Heart right ventricle (tissue), 16 donors: ENCODE measurements around the gene WWOX. TPM values are rescaled to one million over a fixed set of nuclear protein-coding genes. Genes with fewer than 3 reads are reported as not detected.

ENCODE experiments used
- ATAC-seq, 8 donors: fragments of 200-7000 bp; cut with Tn5 transposase; one replicate each; pipeline ENCODE4 v1.9.1; 2020; ENCODE audit warnings: mild to moderate bottlenecking in 8 of 8, moderate library complexity in 8 of 8, moderate number of reproducible peaks in 1 of 8
- DNase-seq, 2 donors: peaks; one replicate each; pipeline ENCODE4 v3.0.0-alpha.2; 2020
- H3K27ac ChIP-seq, 10 donors: fragments of 200-600 bp; sonication (generic) in 2 of 10; one replicate each; pipeline versions ENCODE4 v1.5.0 to v1.8.0; 2020 to 2022; ENCODE audit warnings: mild to moderate bottlenecking in 3 of 10
- H3K27me3 ChIP-seq, 7 donors: fragments of 200-600 bp; one replicate each; pipeline ENCODE4 v1.8.0; 2021 to 2022; ENCODE audit warnings: mild to moderate bottlenecking in 2 of 7
- H3K36me3 ChIP-seq, 9 donors: fragments of 200-600 bp; sonication (generic) in 1 of 9; one replicate each; pipeline versions ENCODE4 v1.5.0 to v1.8.0; 2020 to 2022; ENCODE audit warnings: mild to moderate bottlenecking in 2 of 9
- H3K4me1 ChIP-seq, 9 donors: fragments of 200-600 bp; sonication (generic) in 1 of 9; one replicate each; pipeline versions ENCODE4 v1.5.0 to v1.8.0; 2020 to 2022; ENCODE audit warnings: mild to moderate bottlenecking in 4 of 9
- H3K4me3 ChIP-seq, 10 donors: fragments of 200-600 bp; sonication (generic) in 2 of 10; one replicate each; pipeline versions ENCODE4 v1.5.0 to v1.8.0; 2020 to 2022; ENCODE audit warnings: mild to moderate bottlenecking in 7 of 10, moderate library complexity in 2 of 10
- H3K9me3 ChIP-seq, 11 donors: fragments of 200-600 bp in 10 of 11; sonication (generic) in 2 of 11; one replicate each; pipeline versions ENCODE4 v1.5.0 to v1.8.0; 2013 to 2022; ENCODE audit warnings: mild to moderate bottlenecking in 2 of 11, control low read depth in 1 of 11, moderate library complexity in 1 of 11
- CTCF ChIP-seq, 9 donors: fragments of 200-600 bp; sonication (generic) in 2 of 9; IDR thresholded peaks; one replicate each; pipeline versions ENCODE4 v1.5.0 to v1.8.0; 2021 to 2022; ENCODE audit warnings: antibody characterized with exemption in 9 of 9, mild to moderate bottlenecking in 5 of 9, moderate library complexity in 1 of 9
- WGBS, 2 donors: extraction: QIAGEN DNeasy Blood & Tissue Kit; methylation state at CpG; one replicate each; pipeline ENCODE4 v1.1.7; 2013; ENCODE audit warnings: inconsistent platforms in 1 of 2; 5-methylcytosine and 5-hydroxymethylcytosine counted together
- intact Hi-C, 10 donors: fragments of 100-400 bp; cut with DNase I; formaldehyde crosslinking; loops; one replicate each; pipeline versions ENCODE4 v1.11.1 to v1.14.2; 2022
- polyA plus RNA-seq, 2 donors: library from polyadenylated mRNA; stranded (reverse); fragments of 200-250 nt; gene quantifications; one replicate each; pipeline ENCODE4 v1.2.3, GENCODE V29; 2013
- total RNA-seq, 10 donors: library from RNA; stranded (reverse); fragmentation: NEBNext Ultra II Directional in 3 of 10; extraction: Animal tissue kit (Norgen Biotek cat#: 25700) in 3 of 10; gene quantifications; one replicate each; pipeline versions ENCODE4 v1.2.1 to v1.2.4, GENCODE V29; 2021 to 2023
- donor health status: Arrhythmogenic right ventricular cardiomyopathy.
- donor health status: ischemic (EF 13 %, LVEDD 7.1; RV severe dilation, severe dysfunction).
- donor health status: healthy with polysubstance abuse.
- donor health status: DM: no; HTN: yes; CAD: no.
- donor health status: DM: no; HTN: no; CAD: no.
- donor health status: ischemic (EF 25% LVEDD 6.9; RV normal size, moderate dysfunction).
- donor health status: ischemic (EF 25% LVEDD 5.7; RV mildly dilated, moderate dysfunction).
- donor health status: healthy.
- donor health status: DM: yes; HTN: yes; CAD: no.
- donor health status: Ischemic cardiomyopathy.
- donor health status: ischemic (EF 35%, LVEDD 5.7; RV mildly dilated, moderate dysfunction).
- donor health status: nonischemic (EF 11% LVEDD 7.7; RV severe dilation, severe dysfunction).
- donor health status: DM: yes; HTN: yes; CAD: no.
- donor health status: PGD.
- donor health status: ischemic (EF 29% LVEDD 5.4; RV normal size, mild dysfunction).
- donor health status: nonischemic (EF 23%, LVEDD 6.1; RV moderate dilation, normal function).

The WWOX gene
- total and polyA plus RNA-seq, 12 donors: 4.9 to 15.0 (median 9.9) TPM

DNA sequence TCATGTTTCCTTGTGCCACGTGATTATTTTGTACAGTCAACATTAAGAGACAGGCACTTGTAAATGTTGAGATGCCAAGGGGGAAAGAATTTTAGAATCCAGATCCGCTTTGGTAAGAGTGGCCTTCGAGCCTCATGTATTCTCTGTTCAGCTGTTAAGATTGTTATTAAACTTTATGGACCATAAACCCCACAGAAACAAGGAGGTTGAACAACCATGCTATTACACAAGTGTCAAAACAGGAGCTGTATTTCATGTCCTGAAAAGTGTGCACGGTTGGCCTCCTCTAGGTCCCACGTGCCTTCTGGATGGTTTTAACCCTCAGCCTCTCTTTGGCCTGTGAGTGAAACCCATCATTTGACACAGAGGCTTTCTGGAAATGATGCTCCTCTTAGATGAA is 809.8 kb downstream of the WWOX start:
- intact Hi-C loops: no loop called here
- WGBS, 2 donors: 83 to 84% methylated on average over 5 of the region's 5 CpGs
- DNase-seq (no peak), ATAC-seq (no peak)
- no peaks in the 10 kb centered on the region for H3K36me3 ChIP-seq
- H3K27ac ChIP-seq: no peak overlapping the region
- H3K27me3 ChIP-seq: no peaks in the 10 kb centered on the region
- no peak overlapping the region for H3K4me3 ChIP-seq
- no peaks in the 10 kb centered on the region for H3K4me1 ChIP-seq
- peaks cover 0 to 4% (median 0%) of the 10 kb centered on the region in 11 donors for H3K9me3 ChIP-seq
- TF ChIP-seq CTCF (IDR thresholded peaks at IDR 0.05): no peak

GRCh38 chr16:78915811-78916345 is 816.4 kb downstream of the WWOX start:
- Histone ChIP-seq H3K36me3 (no peaks in the 10 kb centered on the region), H3K27ac (no peak overlapping the region), H3K4me1 (no peaks in the 10 kb centered on the region), H3K4me3 (no peak overlapping the region), H3K27me3 (no peaks in the 10 kb centered on the region), H3K9me3 (peaks cover 0 to 6% (median 0%) of the 10 kb centered on the region in 11 donors)
- ATAC-seq: no peak
- WGBS, 2 donors: 57 to 60% methylated on average over 9 of the region's 9 CpGs
- DNase-seq: no peak
- no peak for TF ChIP-seq CTCF (IDR thresholded peaks at IDR 0.05)
- intact Hi-C loops: no loop called here

GRCh38 chr16:78916928-78917545 is 817.6 kb downstream of the WWOX start:
- Histone ChIP-seq H3K27me3 (no peaks in the 10 kb centered on the region), H3K36me3 (no peaks in the 10 kb centered on the region), H3K4me1 (no peaks in the 10 kb centered on the region), H3K9me3 (peaks cover 0 to 18% (median 9%) of the 10 kb centered on the region in 11 donors), H3K4me3 (no peak overlapping the region), H3K27ac (no peak overlapping the region)
- no peak for TF ChIP-seq CTCF (IDR thresholded peaks at IDR 0.05)
- no peak for DNase-seq
- intact Hi-C loops: no loop called here
- peak in 1 of 8 donors; percentile 40 for ATAC-seq
- WGBS, 2 donors: 81 to 82% methylated on average over 7 of the region's 7 CpGs

DNA sequence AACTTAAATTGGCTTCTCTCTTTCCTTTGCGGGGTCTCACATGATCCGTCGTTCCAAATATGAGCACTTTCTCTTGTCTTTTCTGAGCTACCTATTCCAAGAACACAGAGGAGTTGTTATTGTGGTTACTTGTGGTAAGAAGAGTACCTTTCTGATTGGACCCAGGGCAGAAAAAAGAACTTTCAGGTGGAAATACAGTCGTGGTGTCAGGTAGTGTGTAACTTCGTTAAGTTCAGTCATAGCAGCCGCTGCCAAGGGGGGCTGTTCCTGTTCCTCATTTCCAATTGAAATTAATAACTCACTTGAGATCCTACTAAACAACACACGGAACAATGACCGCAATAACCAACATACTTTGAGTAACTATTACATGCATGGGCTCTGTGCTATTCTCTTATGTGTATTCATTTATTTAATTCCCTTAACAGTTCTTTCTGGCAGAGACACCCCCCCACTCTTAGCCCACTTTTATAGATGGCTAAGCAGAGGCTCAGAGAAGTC is 819.4 kb downstream of the WWOX start:
- WGBS, 2 donors: 91 to 96% methylated on average over 8 of the region's 8 CpGs
- no peak for ATAC-seq
- H3K36me3 ChIP-seq: no peaks in the 10 kb centered on the region
- H3K9me3 ChIP-seq: peaks cover 0 to 21% (median 11%) of the 10 kb centered on the region in 11 donors
- DNase-seq: no peak
- H3K4me1 ChIP-seq: no peaks in the 10 kb centered on the region
- no peak overlapping the region for H3K27ac ChIP-seq
- no peaks in the 10 kb centered on the region for H3K27me3 ChIP-seq
- TF ChIP-seq CTCF (IDR thresholded peaks at IDR 0.05): no peak
- H3K4me3 ChIP-seq: no peak overlapping the region
- intact Hi-C loops: no loop called here
